Liver (tissue), 9 donors: Measurements from ENCODE around the gene GPR179. TPM values are rescaled to one million over a fixed set of nuclear protein-coding genes. Genes with fewer than 3 reads are reported as not detected.

Experiments used
- DNase-seq: peaks from one replicate; pipeline ENCODE4 v3.0.0-alpha.2; 2017; ENCODE audit warnings: low spot score
- H3K27ac ChIP-seq, 2 donors: one replicate each; pipeline ENCODE4 v1.7.0; 2013; ENCODE audit warnings: inconsistent platforms in 2 of 2, low read length in 2 of 2, control low read depth in 1 of 2, low read depth in 1 of 2, mild to moderate bottlenecking in 1 of 2
- H3K27me3 ChIP-seq, 4 donors: one replicate each; pipeline versions ENCODE4 v1.6.1 to v1.7.0; 2013; ENCODE audit warnings: low read length in 3 of 4, inconsistent platforms in 1 of 4, mild to moderate bottlenecking in 1 of 4, moderate library complexity in 1 of 4; ENCODE audit not compliant: control insufficient read depth in 4 of 4, insufficient read depth in 4 of 4
- H3K36me3 ChIP-seq, 4 donors: one replicate each; pipeline versions ENCODE4 v1.6.1 to v1.7.0; 2013; ENCODE audit warnings: low read length in 3 of 4, mild to moderate bottlenecking in 3 of 4, low read depth in 1 of 4, moderate library complexity in 1 of 4; ENCODE audit not compliant: control insufficient read depth in 4 of 4, insufficient read depth in 3 of 4
- H3K4me1 ChIP-seq, 4 donors: one replicate each; pipeline versions ENCODE4 v1.6.1 to v1.7.0; 2013; ENCODE audit warnings: low read length in 3 of 4, mild to moderate bottlenecking in 3 of 4, moderate library complexity in 1 of 4; ENCODE audit not compliant: control insufficient read depth in 4 of 4, insufficient read depth in 4 of 4
- H3K4me3 ChIP-seq, 3 donors: one replicate each; pipeline versions ENCODE4 v1.6.1 to v1.7.0; 2013; ENCODE audit warnings: low read length in 3 of 3, control low read depth in 1 of 3, low read depth in 1 of 3, mild to moderate bottlenecking in 1 of 3
- H3K9ac ChIP-seq, 2 donors: one replicate each; pipeline ENCODE4 v1.7.0; 2013; ENCODE audit warnings: low read length in 2 of 2, mild to moderate bottlenecking in 2 of 2, moderate library complexity in 2 of 2, control low read depth in 1 of 2, low read depth in 1 of 2
- H3K9me3 ChIP-seq, 4 donors: one replicate each; pipeline versions ENCODE4 v1.6.1 to v1.7.0; 2013; ENCODE audit warnings: low read length in 3 of 4; ENCODE audit not compliant: control insufficient read depth in 4 of 4
- ATF3 ChIP-seq: IDR thresholded peaks from 2 replicates; pipeline ENCODE4 v1.6.1; 2016; ENCODE audit warnings: antibody characterized with exemption
- CTCF ChIP-seq: fragments of 150-350 bp; IDR thresholded peaks from 2 replicates; pipeline ENCODE4 v1.5.1; 2017; ENCODE audit warnings: improper control_type of control experiment, low read depth, low read length; ENCODE audit not compliant: missing input control
- EGR1 ChIP-seq, 2 donors: IDR thresholded peaks; 2 replicates each; pipeline ENCODE4 v1.6.1; 2016 to 2018; ENCODE audit warnings: antibody characterized with exemption in 2 of 2, low read depth in 2 of 2
- FOXA1 ChIP-seq: IDR thresholded peaks from 2 replicates; pipeline ENCODE4 v1.6.1; 2016; ENCODE audit warnings: antibody characterized with exemption
- FOXA2 ChIP-seq: IDR thresholded peaks from 2 replicates; pipeline ENCODE4 v1.6.1; 2016; ENCODE audit warnings: antibody characterized with exemption
- GABPA ChIP-seq, 2 donors: IDR thresholded peaks in 1 of 2; conservative IDR thresholded peaks in 1 of 2; 2 replicates each; pipeline ENCODE4 v1.6.1; 2016; ENCODE audit warnings: antibody characterized with exemption in 2 of 2, mild to moderate bottlenecking in 1 of 2, moderate library complexity in 1 of 2
- HNF4A ChIP-seq, 2 donors: conservative IDR thresholded peaks; 2 replicates each; pipeline ENCODE4 v1.6.1; 2016; ENCODE audit warnings: antibody characterized with exemption in 2 of 2, mild to moderate bottlenecking in 2 of 2
- HNF4G ChIP-seq: IDR thresholded peaks from 2 replicates; pipeline ENCODE4 v1.6.1; 2016; ENCODE audit warnings: antibody characterized with exemption
- JUND ChIP-seq, 2 donors: IDR thresholded peaks; 2 replicates each; pipeline ENCODE4 v1.6.1; 2016; ENCODE audit warnings: antibody characterized with exemption in 2 of 2
- MAX ChIP-seq: IDR thresholded peaks from 2 replicates; pipeline ENCODE4 v1.6.1; 2016; ENCODE audit warnings: antibody characterized with exemption
- NR2F2 ChIP-seq: IDR thresholded peaks from 2 replicates; pipeline ENCODE4 v1.6.1; 2016; ENCODE audit warnings: antibody characterized with exemption
- RAD21 ChIP-seq, 2 donors: IDR thresholded peaks; 2 replicates each; pipeline ENCODE4 v1.6.1; 2016; ENCODE audit warnings: antibody characterized with exemption in 2 of 2, mild to moderate bottlenecking in 2 of 2
- REST ChIP-seq: IDR thresholded peaks from 2 replicates; pipeline ENCODE4 v1.6.1; 2016; ENCODE audit warnings: antibody characterized with exemption, mild to moderate bottlenecking
- RXRA ChIP-seq, 2 donors: IDR thresholded peaks; 2 replicates each; pipeline ENCODE4 v1.6.1; 2017 to 2018; ENCODE audit warnings: antibody characterized with exemption in 2 of 2, mild to moderate bottlenecking in 1 of 2
- SP1 ChIP-seq: IDR thresholded peaks from 2 replicates; pipeline ENCODE4 v1.6.1; 2018; ENCODE audit warnings: antibody characterized with exemption, mild to moderate bottlenecking
- TAF1 ChIP-seq: conservative IDR thresholded peaks from 2 replicates; pipeline ENCODE4 v1.6.1; 2016; ENCODE audit warnings: antibody characterized with exemption, mild to moderate bottlenecking
- YY1 ChIP-seq: IDR thresholded peaks from 2 replicates; pipeline ENCODE4 v1.6.1; 2016; ENCODE audit warnings: antibody characterized with exemption, mild to moderate bottlenecking
- ZBTB33 ChIP-seq: IDR thresholded peaks from 2 replicates; pipeline ENCODE4 v1.6.1; 2016; ENCODE audit warnings: antibody characterized with exemption
- WGBS: extraction: QIAGEN DNeasy Blood & Tissue Kit; methylation state at CpG from one replicate; pipeline ENCODE4 v1.1.7; 2013; 5-methylcytosine and 5-hydroxymethylcytosine counted together
- polyA plus RNA-seq, 2 donors: library from polyadenylated mRNA; stranded (reverse) in 1 of 2; unstranded in 1 of 2; fragments of 200-250 nt in 1 of 2; fragments of >200 nt in 1 of 2; fragmentation: Nextera tagmentation in 1 of 2; extraction: Ambion mirVana in 1 of 2; gene quantifications; one replicate each; pipeline versions ENCODE4 v1.2.1 to v1.2.3, GENCODE V29; 2013 to 2015
- total RNA-seq, 2 donors: library from RNA; depleted of rRNA; stranded (reverse); fragments of >200 nt; gene quantifications; one replicate each; pipeline ENCODE4 v1.2.3, GENCODE V29; 2014
- donor health status: healthy.
- donor health status: healthy.
- donor health status: healthy.
- donor health status: healthy.
- donor health status: healthy.

The GPR179 gene
- total and polyA plus RNA-seq, 4 donors: under 0.01 to 0.05 (median 0.01) TPM; not detected in 1

GRCh38 chr17:38332735-38333134 lies 11.0 kb downstream of the GPR179 start:
- no peak for DNase-seq
- no peaks in the 10 kb centered on the region for H3K36me3 ChIP-seq
- TF ChIP-seq GABPA (IDR thresholded peaks at IDR 0.05 in 1 of 2, conservative IDR thresholded peaks at IDR 0.05 in 1 of 2) (no peak), REST (no peak), TAF1 (no peak), SP1 (no peak), FOXA2 (no peak), EGR1 (IDR thresholded peaks at IDR 0.05; ENCODE audit: low read depth in 2 of 2) (no peak), YY1 (no peak), RXRA (IDR thresholded peaks at IDR 0.05) (no peak), MAX (no peak), ZBTB33 (no peak), CTCF (no peak), JUND (IDR thresholded peaks at IDR 0.05) (no peak), FOXA1 (no peak), RAD21 (IDR thresholded peaks at IDR 0.05) (no peak), HNF4G (no peak), HNF4A (conservative IDR thresholded peaks at IDR 0.05) (no peak), NR2F2 (no peak), ATF3 (no peak)
- no peaks in the 10 kb centered on the region for H3K9me3 ChIP-seq
- 90% methylated on average over 7 of the region's 7 CpGs for WGBS
- H3K4me1 ChIP-seq: no peaks in the 10 kb centered on the region
- H3K27me3 ChIP-seq: peaks cover 0 to 2% (median 0%) of the 10 kb centered on the region in 4 donors
- H3K27ac ChIP-seq: no peak overlapping the region
- H3K9ac ChIP-seq: no peak overlapping the region
- no peak overlapping the region for H3K4me3 ChIP-seq
